NOMO-1 (cell line): ENCODE results near the gene LRRC57.

Experiments
- DNase-seq, 2 experiments: peaks; one replicate each; lab custom pipeline; 2025; ENCODE audit not compliant: unreplicated experiment in 2 of 2; lab: John Stamatoyannopoulos, UW

Gene LRRC57

GRCh38 chr15:42493679-42494078 is 54.9 kb downstream of the LRRC57 start:
- DNase-seq, result peak in 1 of 2 experiments; percentile 65

DNA sequence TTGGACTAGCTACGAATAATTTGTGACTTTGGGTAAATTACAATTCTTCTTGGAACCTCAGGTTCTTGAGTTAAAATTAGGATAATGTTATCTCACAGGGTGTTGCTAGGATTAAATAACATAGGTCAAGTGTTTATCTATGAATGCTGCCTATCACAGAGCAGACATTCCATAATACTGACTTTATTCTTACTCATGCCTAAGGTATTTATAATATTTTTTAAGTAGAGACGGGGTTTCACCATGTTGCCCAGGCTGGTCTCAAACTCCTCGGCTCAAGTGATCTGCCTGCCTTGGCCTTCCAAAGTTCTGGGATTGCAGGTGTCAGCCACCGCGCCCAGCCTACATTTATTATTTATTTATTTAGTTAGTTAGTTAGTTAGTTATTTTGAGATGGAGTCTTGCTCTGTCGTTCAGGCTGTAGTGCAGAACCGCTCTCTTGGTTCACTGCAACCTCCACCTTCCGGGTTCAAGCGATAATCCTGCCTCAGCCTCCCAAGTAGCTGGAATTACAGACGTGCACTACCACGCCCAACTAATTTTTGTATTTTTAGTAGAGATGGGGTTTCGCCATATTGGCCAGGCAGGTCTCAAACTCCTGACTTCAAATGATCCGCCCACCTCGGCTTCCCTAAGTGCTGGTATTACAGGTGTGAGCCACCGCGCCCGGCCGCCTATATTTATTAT is 56.9 kb downstream of the LRRC57 start:
- DNase-seq, result no peak

DNA sequence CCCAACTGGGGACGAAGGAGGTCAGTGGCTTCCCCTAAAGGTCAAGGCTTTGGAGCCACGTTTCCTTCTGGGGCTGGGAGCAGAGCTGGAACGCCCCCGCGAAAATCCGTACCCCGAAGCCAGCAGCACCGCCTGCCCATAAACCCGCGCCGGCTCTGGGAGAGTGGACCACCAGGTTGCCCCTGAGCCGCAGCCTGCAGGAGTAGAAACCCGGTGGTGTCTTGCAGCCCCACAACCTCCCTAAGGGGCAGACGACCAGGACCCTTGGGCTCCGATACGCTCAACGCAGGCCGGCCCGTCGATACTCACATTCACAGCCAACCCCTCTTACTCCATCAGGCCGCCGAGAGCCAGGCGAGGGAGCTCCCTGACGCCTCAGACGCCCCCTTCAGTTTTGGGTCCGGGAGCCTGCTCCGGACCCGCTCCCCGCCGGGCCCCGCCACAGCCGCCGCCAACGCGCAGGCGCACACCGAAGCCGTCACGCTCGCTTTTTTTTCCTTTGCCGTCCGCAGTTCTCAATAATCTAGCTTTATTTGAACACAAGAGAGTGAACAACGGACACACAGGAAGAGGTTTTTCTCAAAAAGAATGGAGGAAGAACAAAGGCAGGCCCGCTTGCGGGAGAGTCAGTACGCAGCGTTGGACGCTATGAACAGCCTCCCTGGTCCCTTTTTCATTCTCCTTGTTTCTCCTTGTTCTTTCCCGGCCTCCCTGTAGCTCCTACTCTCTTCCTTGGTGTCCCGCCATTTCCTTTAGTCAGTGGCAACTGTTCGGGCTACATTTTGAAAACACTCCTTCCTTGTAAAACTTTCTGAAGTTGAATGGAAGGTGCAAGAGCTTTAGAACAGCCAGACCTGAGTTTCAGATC is 57.7 kb downstream of the LRRC57 start, which contains the start of gene ZNF106:
ZNF106 (minus strand) TSS at position 471 of the 868 bp plus-strand sequence. CDS start 18,852 bp downstream, outside the sequence.
- peak; percentile 86 to 92 for DNase-seq

GRCh38 chr15:42490291-42490670 is 58.3 kb downstream of the LRRC57 start:
- DNase-seq, result peak in 1 of 2 experiments; percentile 72
